HG03575 (cell line): ENCODE results near the gene SPACA6.

Source experiments
- ATAC-seq: cut with Tn5 transposase; IDR thresholded peaks from one replicate; pipeline ENCODE4 v1.9.1; 2021; ENCODE audit not compliant: unreplicated experiment, insufficient number of reproducible peaks, low FRiP score; ENCODE audit errors: extremely low read depth

SPACA6 gene

GRCh38 chr19:51687791-51688670 lies 5.1 kb upstream of the SPACA6 start:
- no peak for ATAC-seq

- ATAC-seq: no peak
These were observed 4.2 kb upstream of the SPACA6 start for GRCh38 chr19:51688671-51689571.

GRCh38 chr19:51689751-51690453 lies 3.2 kb upstream of the SPACA6 start:
- no peak for ATAC-seq

DNA sequence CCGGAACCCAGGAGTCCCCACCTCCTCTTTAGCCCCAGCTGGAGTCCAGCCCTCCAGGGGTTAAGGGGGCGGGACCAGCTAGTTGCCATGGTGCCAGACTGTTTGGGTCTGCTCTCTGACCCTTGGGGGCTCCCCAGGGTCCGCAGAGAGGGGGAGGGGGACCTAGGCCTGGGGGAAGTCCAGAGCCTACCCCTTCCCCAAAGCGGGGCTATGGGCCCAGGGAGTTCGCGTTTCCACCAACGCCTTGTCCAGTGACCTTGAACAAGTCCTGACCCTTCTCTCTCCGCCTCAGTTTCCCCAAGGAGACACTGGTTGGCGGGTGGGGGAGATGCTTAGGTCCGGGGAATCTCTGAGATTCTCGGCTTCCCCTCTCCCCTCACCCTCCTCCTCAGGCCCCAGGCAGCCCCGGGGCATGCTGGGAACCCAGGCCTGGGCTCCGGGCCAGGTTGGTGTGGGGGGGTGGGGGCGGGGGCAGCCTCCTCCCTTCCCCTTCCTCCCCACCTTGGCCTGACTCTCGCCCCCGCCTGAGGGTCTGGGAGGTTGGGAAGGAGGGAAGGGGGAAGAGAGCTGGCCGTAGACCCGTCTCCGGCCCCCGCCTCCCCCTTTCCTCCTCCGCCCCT lies 2.6 kb upstream of the SPACA6 start:
- no peak for ATAC-seq

DNA sequence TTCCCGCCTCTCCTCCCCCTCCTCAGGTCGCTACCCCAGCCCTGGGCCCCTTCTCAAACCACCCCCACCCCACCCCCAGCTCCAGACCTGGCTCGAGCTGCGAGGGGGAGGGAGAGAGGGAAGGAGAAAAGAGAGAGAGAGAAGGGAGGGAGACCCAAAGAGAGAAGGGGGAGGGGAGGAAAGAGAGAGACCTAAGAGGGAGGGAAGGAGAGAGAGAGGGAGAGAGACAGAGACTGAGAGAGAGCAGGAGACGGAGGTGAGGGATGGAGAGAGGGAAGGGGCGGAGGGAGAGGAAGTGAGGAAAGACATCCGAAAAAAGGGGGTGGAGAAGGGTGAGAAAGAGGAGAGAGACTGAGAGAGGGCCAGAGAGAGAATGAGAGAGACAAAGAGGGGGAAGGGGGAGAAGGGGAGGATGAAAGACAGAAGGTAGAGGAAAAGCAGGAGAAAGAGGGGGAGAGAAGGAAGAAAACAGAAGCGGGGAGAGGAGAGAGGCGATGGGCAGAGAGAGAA lies 2.0 kb upstream of the SPACA6 start:
- ATAC-seq: no peak

GRCh38 chr19:51691584-51692428 lies 1.3 kb upstream of the SPACA6 start:
- no peak for ATAC-seq

DNA sequence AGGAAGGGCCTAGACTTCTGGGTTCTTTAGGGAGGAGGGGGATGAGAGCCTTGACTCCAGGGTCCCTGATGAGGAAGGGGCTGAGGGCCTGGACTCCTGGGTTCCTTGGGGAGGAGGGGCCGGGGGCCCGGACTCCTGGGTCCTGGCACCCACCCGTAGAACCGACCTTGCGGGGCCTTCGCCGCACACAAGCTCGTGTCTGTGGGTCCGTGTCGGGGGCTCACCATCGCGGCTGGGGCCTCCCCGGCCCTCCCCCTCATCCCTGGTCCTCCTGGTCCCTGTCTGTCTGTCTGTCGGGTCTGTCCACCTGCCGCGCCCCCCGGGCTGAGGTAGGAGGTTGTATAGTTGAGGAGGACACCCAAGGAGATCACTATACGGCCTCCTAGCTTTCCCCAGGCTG lies 662 bp upstream of the SPACA6 start:
- ATAC-seq: no peak

- no peak for ATAC-seq
These were observed 689 bp downstream of the SPACA6 start for GRCh38 chr19:51693819-51694218.

- ATAC-seq: no peak
These were observed 1.4 kb downstream of the SPACA6 start for GRCh38 chr19:51694318-51695085.

- no peak for ATAC-seq
These were observed 2.0 kb downstream of the SPACA6 start for GRCh38 chr19:51695088-51695487.

- ATAC-seq: no peak
These were observed 2.7 kb downstream of the SPACA6 start for GRCh38 chr19:51695702-51696315.

DNA sequence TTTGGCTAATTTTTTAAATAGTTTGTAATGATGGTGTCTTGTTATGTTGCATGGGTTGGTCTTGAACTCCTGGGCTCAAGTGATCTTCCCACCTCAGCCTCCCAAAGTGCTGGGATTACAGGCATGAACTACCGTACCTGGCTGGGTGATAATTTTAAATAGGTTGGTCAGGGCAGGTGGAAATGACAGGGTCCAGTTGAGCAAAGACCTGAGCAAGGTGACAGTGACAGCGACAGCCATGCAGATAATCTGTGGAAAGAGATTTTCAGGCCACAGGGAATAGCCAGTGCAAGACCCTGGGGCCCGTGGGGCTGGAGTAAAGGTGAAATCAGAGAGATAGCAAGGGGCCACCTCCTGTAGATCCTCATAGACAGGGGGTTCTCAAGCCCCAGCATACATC lies 3.5 kb downstream of the SPACA6 start:
- ATAC-seq: no peak

DNA sequence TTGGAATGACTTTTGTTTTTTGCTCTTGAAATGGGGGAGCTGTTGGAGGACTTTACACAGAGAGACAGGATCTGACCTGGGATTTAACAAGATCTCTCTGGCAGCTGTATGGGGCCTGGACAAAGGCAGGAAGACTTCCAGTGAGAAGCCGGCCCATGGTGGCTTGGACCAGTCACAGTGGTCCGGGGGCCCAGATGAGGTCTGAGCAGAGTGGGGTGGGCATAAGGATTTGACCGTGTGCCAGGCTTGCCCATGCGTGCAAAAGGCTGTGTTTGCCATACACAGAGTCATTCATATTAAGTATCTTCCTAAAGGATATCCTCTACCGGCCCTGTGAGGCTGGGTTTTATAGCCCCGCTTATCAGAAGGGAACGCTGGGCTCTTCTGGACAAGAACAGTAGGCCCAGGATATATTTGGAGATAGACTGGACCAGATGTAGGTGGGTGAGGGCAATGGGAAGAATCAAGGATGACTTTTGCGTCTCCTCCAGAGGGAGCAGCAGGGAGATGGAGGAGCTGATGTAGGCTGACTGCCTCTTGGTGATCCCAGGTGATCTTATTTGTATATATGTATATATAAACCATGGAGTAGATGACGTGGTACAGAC lies 4.1 kb downstream of the SPACA6 start:
- no peak for ATAC-seq

- ATAC-seq: no peak
These were observed 5.2 kb downstream of the SPACA6 start for GRCh38 chr19:51698296-51698695.

DNA sequence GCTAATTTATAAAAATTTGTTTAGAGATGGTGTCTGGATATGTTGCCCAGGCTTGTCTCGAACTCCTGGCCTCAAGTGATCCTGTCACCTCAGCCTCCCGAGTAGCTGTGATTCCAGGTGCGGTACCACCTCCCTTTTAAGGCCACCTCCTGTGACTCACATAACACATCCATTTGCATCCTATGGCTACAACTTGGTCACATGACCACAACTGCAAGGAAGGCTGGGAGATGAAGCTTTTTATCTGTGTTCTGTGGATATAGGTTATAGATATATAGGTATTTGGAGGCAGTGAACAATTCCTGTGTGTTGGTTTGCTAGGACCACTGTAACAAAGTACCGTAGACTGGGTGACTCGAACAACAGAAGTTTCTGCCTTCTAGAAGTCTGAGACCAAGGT lies 6.0 kb downstream of the SPACA6 start:
- no peak for ATAC-seq

- ATAC-seq: no peak
These were observed 8.5 kb downstream of the SPACA6 start for GRCh38 chr19:51701468-51702100.
